ENCODE measurements around the gene STARD10.
A peak's percentile ranks its signal among the peaks of the same experiment; 100 is the strongest.

The STARD10 gene

DNA sequence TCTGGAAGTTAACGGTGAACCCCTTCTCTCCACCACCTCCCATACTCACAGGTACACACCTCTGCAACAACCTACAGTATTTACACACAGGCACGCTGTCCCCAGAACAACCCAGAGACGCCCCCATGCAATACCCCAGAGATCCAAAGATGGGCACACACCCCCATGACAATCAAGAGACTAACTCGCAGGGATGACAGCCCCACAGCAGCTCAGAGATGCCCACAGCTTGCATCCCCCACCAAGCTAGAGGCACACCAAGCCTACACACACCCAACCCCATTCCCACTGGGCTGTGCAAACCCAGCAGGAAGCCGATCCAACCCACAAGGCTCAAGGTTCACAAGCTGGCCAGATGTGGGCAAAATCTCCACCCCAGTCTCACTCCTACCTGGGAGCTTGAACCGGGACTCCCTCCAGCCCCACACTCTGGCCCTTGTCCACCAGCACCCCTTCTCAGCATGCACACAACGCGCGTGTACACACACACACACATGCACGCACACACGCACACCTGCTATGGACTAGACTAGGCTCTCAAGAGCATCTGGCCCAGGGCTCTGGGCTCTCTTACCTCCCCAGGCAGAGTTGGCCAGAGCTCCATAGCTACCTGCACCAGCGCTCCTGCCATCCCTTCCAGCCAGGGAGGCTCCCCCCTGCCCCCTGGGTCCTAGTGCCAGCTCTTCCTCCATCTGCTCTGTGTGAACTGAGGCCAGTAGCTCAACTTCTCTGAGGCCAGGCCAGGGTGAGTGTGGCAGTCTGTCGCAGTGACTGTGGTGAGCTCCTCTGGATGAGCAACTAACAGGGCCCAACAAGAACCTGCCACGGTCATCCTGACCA, 11.5 kb downstream of the STARD10 start:
- H3K4me3 Mint-ChIP-seq: peak overlapping the region; percentile 72
- H3K27ac Mint-ChIP-seq: peak overlapping the region; percentile 63
- peaks cover 27% of the 10 kb centered on the region for H3K4me1 Mint-ChIP-seq (ENCODE audit: low read depth)
- peaks cover 8% of the 10 kb centered on the region for H3K36me3 Mint-ChIP-seq (ENCODE audit: low read depth)
- H3K27me3 Mint-ChIP-seq (ENCODE audit: low read depth): no peaks in the 10 kb centered on the region
- H3K9me3 Mint-ChIP-seq: no peaks in the 10 kb centered on the region

- Mint-ChIP-seq H3K4me3 (peak overlapping the region; percentile 72), H3K4me1 (ENCODE audit: low read depth) (peaks cover 23% of the 10 kb centered on the region), H3K27ac (peak overlapping the region; percentile 63), H3K27me3 (ENCODE audit: low read depth) (no peaks in the 10 kb centered on the region), H3K9me3 (no peaks in the 10 kb centered on the region), H3K36me3 (ENCODE audit: low read depth) (peaks cover 8% of the 10 kb centered on the region)
These were observed 12.3 kb downstream of the STARD10 start for GRCh38 chr11:72781313-72782080.

- peak overlapping the region; percentile 67 for H3K4me3 Mint-ChIP-seq
- no peaks in the 10 kb centered on the region for H3K9me3 Mint-ChIP-seq
- H3K4me1 Mint-ChIP-seq (ENCODE audit: low read depth): peaks cover 23% of the 10 kb centered on the region
- H3K27me3 Mint-ChIP-seq (ENCODE audit: low read depth): no peaks in the 10 kb centered on the region
- H3K27ac Mint-ChIP-seq: no peak overlapping the region
- H3K36me3 Mint-ChIP-seq (ENCODE audit: low read depth): peaks cover 8% of the 10 kb centered on the region
These were observed 12.9 kb downstream of the STARD10 start for GRCh38 chr11:72781063-72781312.

GRCh38 chr11:72780296-72781062, 13.4 kb downstream of the STARD10 start:
- Mint-ChIP-seq H3K27ac (no peak overlapping the region), H3K4me3 (peak overlapping the region; percentile 67), H3K4me1 (ENCODE audit: low read depth) (peaks cover 23% of the 10 kb centered on the region), H3K9me3 (no peaks in the 10 kb centered on the region), H3K36me3 (ENCODE audit: low read depth) (peaks cover 8% of the 10 kb centered on the region), H3K27me3 (ENCODE audit: low read depth) (no peaks in the 10 kb centered on the region)

GRCh38 chr11:72779495-72780128, 14.2 kb downstream of the STARD10 start:
- Mint-ChIP-seq H3K27me3 (ENCODE audit: low read depth) (no peaks in the 10 kb centered on the region), H3K4me3 (peak overlapping the region; percentile 77), H3K36me3 (ENCODE audit: low read depth) (peaks cover 8% of the 10 kb centered on the region), H3K27ac (peak overlapping the region; percentile 68), H3K9me3 (no peaks in the 10 kb centered on the region), H3K4me1 (ENCODE audit: low read depth) (peaks cover 23% of the 10 kb centered on the region)

GRCh38 chr11:72778535-72779494, 15.0 kb downstream of the STARD10 start:
- Mint-ChIP-seq H3K27ac (no peak overlapping the region), H3K36me3 (ENCODE audit: low read depth) (peaks cover 8% of the 10 kb centered on the region), H3K4me3 (no peak overlapping the region), H3K4me1 (ENCODE audit: low read depth) (peaks cover 23% of the 10 kb centered on the region), H3K27me3 (ENCODE audit: low read depth) (no peaks in the 10 kb centered on the region), H3K9me3 (no peaks in the 10 kb centered on the region)

DNA sequence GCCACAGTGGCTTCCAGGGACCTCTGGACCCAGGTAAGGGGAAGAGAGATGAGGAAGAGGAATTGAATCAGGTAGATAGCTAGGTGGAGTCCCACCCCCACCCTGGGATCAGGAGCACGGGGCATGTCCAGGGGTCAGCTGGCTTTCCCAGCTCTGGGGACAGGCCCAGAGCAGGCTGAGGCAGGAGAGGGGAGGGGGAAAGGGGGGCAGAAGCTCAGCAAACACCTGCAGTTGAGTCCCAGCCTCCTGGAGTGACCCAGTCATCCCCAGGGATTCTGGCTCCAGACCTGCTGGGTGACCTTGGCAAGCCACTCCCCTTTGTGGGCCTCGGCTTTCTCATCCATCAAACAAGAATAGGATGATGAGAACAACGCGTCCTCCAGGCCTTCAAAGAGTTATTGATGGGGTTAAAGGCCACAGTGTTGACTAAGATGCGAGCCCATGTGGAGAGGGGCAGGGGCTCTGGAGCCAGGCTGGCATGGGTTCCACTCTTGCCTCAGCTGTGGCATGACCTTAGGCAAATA, 16.0 kb downstream of the STARD10 start:
- no peaks in the 10 kb centered on the region for H3K27me3 Mint-ChIP-seq (ENCODE audit: low read depth)
- no peak overlapping the region for H3K27ac Mint-ChIP-seq
- H3K4me1 Mint-ChIP-seq (ENCODE audit: low read depth): peaks cover 21% of the 10 kb centered on the region
- peaks cover 8% of the 10 kb centered on the region for H3K36me3 Mint-ChIP-seq (ENCODE audit: low read depth)
- no peaks in the 10 kb centered on the region for H3K9me3 Mint-ChIP-seq
- H3K4me3 Mint-ChIP-seq: no peak overlapping the region

DNA sequence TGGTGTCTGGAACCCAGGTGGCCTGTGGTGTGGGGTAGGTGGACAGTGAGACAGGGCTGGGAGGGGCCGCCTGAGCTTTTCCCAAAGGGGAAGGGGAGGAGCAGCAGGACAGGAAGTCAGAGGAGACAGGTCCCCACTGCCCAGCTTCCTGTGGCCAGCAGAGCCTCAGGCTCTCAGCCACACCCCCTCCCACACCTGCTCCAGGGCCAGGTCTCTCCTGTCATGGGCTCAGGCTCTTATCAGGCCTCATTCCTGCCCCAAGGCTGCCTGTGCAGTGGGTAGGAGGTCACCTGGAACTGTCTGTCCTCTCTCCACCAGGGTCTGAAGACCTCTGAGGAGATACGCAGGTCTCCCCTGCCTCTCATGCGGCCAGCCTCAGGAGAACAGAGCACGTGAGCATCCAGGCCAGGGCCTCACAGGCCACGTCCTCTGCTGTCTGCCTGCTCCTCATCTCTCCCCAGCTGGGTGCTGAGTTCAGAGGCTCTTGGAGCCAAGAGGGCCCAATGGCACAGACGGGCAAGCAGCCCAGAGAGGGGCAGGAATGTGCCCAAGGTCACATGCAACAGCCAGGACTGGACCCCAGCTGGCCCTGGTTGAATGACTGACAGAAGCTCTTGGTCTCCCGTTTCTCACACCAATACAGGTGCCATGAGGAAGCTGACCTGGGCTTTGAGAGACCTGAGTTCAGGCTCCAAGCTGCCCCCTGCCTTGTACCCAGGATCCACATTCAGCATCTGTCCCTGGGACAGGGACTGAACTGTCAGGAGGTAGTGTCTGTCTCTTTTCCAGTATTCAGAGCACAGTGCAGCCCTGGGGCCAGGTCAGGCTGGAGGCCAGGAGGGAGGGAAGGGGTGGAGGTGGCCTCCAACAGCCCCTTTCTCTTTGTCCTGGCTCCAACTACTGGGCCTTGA, 16.7 kb downstream of the STARD10 start:
- Mint-ChIP-seq H3K4me1 (ENCODE audit: low read depth) (peaks cover 18% of the 10 kb centered on the region), H3K36me3 (ENCODE audit: low read depth) (peaks cover 8% of the 10 kb centered on the region), H3K27ac (no peak overlapping the region), H3K27me3 (ENCODE audit: low read depth) (no peaks in the 10 kb centered on the region), H3K9me3 (no peaks in the 10 kb centered on the region), H3K4me3 (no peak overlapping the region)

DNA sequence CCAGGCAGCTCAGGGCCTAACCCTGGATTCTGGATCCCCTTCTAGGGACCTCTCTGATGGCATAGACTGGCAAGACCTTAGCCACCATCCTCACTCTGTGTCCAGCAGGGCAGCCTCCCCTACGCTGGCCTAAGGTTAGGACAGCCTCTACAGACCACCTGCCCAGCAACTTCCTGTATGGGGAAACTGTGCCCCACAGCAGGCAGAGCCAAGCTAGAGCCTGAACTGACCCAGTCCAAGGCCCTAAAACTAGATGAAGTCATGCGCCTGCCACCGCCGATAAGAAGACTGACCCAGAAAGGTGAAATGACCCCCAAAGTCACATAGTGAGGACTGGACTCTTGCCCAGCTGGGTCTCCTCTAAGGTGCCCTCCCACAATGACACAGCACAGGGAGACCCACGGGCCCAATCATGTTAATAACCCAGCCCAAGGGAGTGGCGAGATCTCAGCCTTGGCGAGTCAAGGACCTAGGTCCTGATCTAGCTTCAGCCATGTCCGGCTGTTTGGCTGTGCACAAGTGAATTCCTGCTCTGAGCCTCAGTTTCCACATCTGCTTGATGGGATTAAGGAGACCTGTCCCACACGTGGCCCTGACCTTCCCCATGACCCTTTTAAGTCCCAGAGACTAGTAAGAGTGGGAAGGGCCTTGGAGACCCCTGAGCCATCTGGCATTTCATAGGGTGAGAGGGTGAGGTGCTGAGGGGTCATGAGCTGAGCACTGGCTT, 17.6 kb downstream of the STARD10 start:
- H3K27me3 Mint-ChIP-seq (ENCODE audit: low read depth): no peaks in the 10 kb centered on the region
- H3K27ac Mint-ChIP-seq: no peak overlapping the region
- peaks cover 8% of the 10 kb centered on the region for H3K36me3 Mint-ChIP-seq (ENCODE audit: low read depth)
- no peak overlapping the region for H3K4me3 Mint-ChIP-seq
- no peaks in the 10 kb centered on the region for H3K9me3 Mint-ChIP-seq
- H3K4me1 Mint-ChIP-seq (ENCODE audit: low read depth): peaks cover 15% of the 10 kb centered on the region

DNA sequence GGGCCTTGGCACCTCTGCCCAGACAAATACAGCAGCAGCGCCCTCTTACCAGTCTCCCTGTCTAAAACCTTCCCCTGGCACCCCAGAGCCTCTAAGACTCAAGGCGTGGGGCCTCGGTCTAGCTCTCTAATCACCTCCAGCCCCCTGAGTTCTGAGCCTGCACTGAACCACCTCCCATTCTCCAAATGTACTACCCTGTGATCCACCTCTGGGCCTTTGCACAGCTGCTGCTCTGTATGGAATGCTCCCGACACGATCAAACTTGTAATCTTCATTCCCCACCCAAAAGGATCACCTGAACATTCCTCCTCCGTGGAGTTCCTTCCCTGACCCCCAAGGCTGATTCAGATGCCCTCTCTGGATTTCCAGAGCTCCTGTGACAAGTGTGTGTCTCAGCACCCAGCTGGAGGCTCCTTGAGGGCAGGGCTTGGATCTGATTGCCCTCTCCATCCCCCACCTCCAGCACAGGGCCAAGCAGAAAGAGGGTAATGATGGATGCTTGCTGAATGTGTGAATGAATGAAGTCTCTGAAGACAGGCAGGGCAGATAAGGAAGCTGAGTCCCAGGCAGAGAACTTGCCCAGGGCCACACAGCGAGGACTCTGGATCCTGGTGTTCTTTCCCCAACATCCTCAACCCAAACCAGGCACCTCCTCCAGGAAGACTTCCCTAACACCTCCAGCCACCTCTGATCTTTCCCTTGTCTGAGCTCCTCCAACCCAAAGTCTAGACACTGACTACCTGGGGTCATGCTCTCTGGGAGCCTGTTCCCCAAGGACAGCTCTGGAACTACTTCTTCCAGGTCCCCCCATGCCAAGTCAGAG, 18.3 kb downstream of the STARD10 start:
- no peak overlapping the region for H3K27ac Mint-ChIP-seq

GRCh38 chr11:72774499-72774898, 19.3 kb downstream of the STARD10 start:
- H3K9me3 Mint-ChIP-seq: no peaks in the 10 kb centered on the region
- H3K27me3 Mint-ChIP-seq (ENCODE audit: low read depth): no peaks in the 10 kb centered on the region
- no peak overlapping the region for H3K27ac Mint-ChIP-seq
- peaks cover 9% of the 10 kb centered on the region for H3K36me3 Mint-ChIP-seq (ENCODE audit: low read depth)
- no peak overlapping the region for H3K4me3 Mint-ChIP-seq
- peaks cover 9% of the 10 kb centered on the region for H3K4me1 Mint-ChIP-seq (ENCODE audit: low read depth)

More for the DNA sequence above, 18.3 kb downstream of the STARD10 start:
- Mint-ChIP-seq H3K4me3 (no peak overlapping the region), H3K9me3 (no peaks in the 10 kb centered on the region), H3K27me3 (ENCODE audit: low read depth) (no peaks in the 10 kb centered on the region), H3K36me3 (ENCODE audit: low read depth) (peaks cover 10% of the 10 kb centered on the region), H3K4me1 (ENCODE audit: low read depth) (peaks cover 15% of the 10 kb centered on the region)

Measured in T-helper 1 cell treated with Interleukin-12 subunit alpha and Interleukin-12 subunit beta and Interleukin-4 antibody, amounts not matched to agents 30 μg/mL and 1 μg/mL, for 36 hours (primary cell).